Measurements from ENCODE around the gene SHISA8. TPM values are rescaled to one million over a fixed set of nuclear protein-coding genes. Genes with fewer than 3 reads are reported as not detected.

SHISA8 gene
- total RNA-seq, 2 donors from 2014 or later: 0.31 to 0.67 TPM

DNA sequence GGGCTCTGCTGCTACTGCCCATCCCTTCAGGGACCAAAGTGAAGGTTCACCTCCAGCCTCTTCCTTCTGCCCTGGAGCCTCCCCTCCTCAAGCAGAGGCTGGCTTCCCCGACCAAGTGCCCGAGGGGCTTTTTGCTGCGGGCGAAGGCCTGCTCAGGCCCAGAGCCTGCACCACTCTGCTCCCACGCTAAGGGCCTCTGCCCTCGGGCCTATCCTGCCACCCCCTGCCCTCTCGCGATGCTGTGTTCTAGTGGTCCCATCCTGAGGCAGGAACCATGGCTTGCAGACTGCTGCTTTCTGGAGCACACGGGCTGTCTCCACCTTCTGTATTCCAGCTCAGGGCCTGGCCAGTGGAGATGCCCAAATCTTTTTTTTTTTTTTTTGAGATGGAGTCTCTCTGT, 20.6 kb upstream of the SHISA8 start:
- Histone ChIP-seq H3K9me3 (no peaks in the 10 kb centered on the region), H3K4me1 (peaks cover 0 to 29% of the 10 kb centered on the region in 2 donors), H3K27me3 (no peaks in the 10 kb centered on the region), H3K36me3 (no peaks in the 10 kb centered on the region), H3K27ac (peak overlapping the region; percentile 23 to 33), H3K4me3 (no peak overlapping the region)
- no peak for DNase-seq (ENCODE audit: low spot score)
- TF ChIP-seq, protein P1, sequence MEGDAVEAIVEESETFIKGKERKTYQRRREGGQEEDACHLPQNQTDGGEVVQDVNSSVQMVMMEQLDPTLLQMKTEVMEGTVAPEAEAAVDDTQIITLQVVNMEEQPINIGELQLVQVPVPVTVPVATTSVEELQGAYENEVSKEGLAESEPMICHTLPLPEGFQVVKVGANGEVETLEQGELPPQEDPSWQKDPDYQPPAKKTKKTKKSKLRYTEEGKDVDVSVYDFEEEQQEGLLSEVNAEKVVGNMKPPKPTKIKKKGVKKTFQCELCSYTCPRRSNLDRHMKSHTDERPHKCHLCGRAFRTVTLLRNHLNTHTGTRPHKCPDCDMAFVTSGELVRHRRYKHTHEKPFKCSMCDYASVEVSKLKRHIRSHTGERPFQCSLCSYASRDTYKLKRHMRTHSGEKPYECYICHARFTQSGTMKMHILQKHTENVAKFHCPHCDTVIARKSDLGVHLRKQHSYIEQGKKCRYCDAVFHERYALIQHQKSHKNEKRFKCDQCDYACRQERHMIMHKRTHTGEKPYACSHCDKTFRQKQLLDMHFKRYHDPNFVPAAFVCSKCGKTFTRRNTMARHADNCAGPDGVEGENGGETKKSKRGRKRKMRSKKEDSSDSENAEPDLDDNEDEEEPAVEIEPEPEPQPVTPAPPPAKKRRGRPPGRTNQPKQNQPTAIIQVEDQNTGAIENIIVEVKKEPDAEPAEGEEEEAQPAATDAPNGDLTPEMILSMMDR (IDR thresholded peaks at IDR 0.05): no peak

DNA sequence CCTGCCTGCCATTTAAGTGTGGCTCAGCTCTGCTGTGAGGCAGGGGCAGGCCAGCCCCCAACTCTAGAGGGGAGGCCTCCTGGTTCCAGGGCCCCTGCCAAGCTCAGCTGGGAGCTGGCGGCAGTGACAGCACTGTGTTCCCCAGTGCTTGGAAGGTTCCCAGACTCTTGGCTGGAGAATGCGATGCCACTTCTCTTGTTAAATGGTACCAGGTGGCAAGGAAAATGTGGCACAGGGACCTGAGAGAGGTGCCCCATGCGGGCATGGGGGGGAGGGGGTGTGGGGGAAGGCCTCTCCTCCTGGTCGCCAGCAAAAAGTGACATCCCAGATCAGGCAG, 20.1 kb upstream of the SHISA8 start:
- Histone ChIP-seq H3K4me1 (peaks cover 0 to 25% of the 10 kb centered on the region in 2 donors), H3K9me3 (no peaks in the 10 kb centered on the region), H3K4me3 (no peak overlapping the region), H3K27ac (peak overlapping the region; percentile 23 to 33), H3K36me3 (no peaks in the 10 kb centered on the region), H3K27me3 (no peaks in the 10 kb centered on the region)
- DNase-seq (ENCODE audit: low spot score): no peak
- TF ChIP-seq, protein P1 (IDR thresholded peaks at IDR 0.05): no peak

DNA sequence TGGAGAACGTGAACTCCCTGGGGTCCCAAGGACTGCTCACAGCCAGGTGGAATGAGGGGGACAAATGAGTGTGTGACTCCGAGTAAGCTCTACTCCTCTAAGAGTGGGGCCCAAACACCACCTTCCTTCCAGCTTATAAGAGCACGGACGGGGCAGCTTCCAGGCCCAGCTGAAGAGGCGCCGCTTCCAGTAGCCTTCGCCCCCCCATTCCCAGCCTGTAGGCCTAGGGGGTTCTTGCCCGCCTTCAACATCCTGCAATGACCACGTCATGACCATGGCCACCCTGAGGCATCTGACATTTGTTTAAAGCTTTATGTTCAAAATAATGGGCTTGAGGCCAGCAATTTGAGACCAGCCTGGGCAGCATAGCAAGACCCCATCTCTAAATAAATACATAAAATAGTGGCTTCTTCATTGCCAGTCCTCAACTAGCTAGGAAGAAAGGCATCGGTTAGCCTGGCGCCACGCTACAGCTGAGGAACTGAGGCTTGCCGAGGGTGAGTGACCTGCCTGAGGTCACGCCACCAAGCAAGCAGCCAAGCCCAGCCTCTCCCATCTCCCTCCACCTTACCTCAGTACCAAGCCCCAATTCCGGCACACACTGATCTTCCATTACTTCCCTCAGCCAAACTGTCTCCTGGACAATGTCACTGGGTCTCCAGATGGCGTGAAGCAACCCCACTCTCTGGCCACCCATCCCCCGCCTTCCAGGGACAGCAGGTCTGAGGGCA, 19.6 kb upstream of the SHISA8 start:
- Histone ChIP-seq H3K4me1 (peaks cover 0 to 23% of the 10 kb centered on the region in 2 donors), H3K4me3 (no peak overlapping the region), H3K36me3 (no peaks in the 10 kb centered on the region), H3K27ac (peak overlapping the region; percentile 23 to 33), H3K9me3 (no peaks in the 10 kb centered on the region), H3K27me3 (no peaks in the 10 kb centered on the region)
- TF ChIP-seq, protein P1 (IDR thresholded peaks at IDR 0.05): no peak
- no peak for DNase-seq (ENCODE audit: low spot score)

- TF ChIP-seq, protein P1 (IDR thresholded peaks at IDR 0.05): no peak
- DNase-seq (ENCODE audit: low spot score): no peak
- Histone ChIP-seq H3K9me3 (no peaks in the 10 kb centered on the region), H3K36me3 (no peaks in the 10 kb centered on the region), H3K27ac (no peak overlapping the region), H3K4me1 (peaks cover 0 to 15% of the 10 kb centered on the region in 2 donors), H3K27me3 (no peaks in the 10 kb centered on the region), H3K4me3 (no peak overlapping the region)
Observed at GRCh38 chr22:41933411-41934177, 18.7 kb upstream of the SHISA8 start.

DNA sequence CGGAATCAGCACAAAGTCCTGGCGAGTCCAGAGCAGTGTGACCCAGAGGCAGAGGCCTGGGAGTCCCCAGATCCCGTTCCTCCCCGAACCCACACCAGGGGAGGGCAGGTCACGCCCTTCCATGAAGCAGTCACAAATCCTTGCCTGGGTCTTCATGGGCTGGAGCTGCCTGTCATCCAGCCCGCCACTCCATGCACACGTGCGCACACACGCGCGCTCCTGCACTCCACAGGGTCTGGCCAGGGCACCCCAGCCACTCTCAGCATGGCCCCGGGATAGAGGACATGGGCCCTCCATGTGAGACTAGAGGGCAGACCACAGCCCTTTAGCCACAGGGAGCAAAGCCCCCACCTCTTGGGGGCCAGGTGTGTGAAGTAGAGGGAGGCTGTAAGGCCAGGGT, 17.5 kb upstream of the SHISA8 start:
- H3K27me3 ChIP-seq: no peaks in the 10 kb centered on the region
- DNase-seq (ENCODE audit: low spot score): no peak
- no peak overlapping the region for H3K4me3 ChIP-seq
- TF ChIP-seq, protein P1 (IDR thresholded peaks at IDR 0.05): no peak
- no peaks in the 10 kb centered on the region for H3K9me3 ChIP-seq
- H3K36me3 ChIP-seq: no peaks in the 10 kb centered on the region
- H3K27ac ChIP-seq: no peak overlapping the region
- peaks cover 0 to 14% of the 10 kb centered on the region in 2 donors for H3K4me1 ChIP-seq
